HL-60 (cell line): Measurements from ENCODE around the gene PRRT3.

ENCODE experiments used
- CTCF ChIP-seq: IDR thresholded peaks from one replicate; pipeline ENCODE4 v1.5.1; 2011; ENCODE audit warnings: low read length, control low read depth, inconsistent platforms; ENCODE audit not compliant: insufficient read depth
- GABPA ChIP-seq: IDR thresholded peaks from 2 replicates; pipeline ENCODE4 v1.6.1; 2012; ENCODE audit warnings: low read depth
- POLR2AphosphoS5 ChIP-seq: IDR thresholded peaks from 2 replicates; pipeline ENCODE4 v1.6.1; 2012; ENCODE audit warnings: low read depth
- REST ChIP-seq: IDR thresholded peaks from 2 replicates; pipeline ENCODE4 v1.6.1; 2012; ENCODE audit warnings: low read depth; ENCODE audit not compliant: insufficient replicate concordance
- SPI1 ChIP-seq: IDR thresholded peaks from 2 replicates; pipeline ENCODE4 v1.6.1; 2012; ENCODE audit warnings: low read depth, mild to moderate bottlenecking, borderline replicate concordance

- TF ChIP-seq POLR2AphosphoS5 (no peak), CTCF (no peak), GABPA (no peak), REST (no peak), SPI1 (no peak)
Measured at GRCh38 chr3:9928158-9928557, 24.1 kb downstream of the PRRT3 start.
